COR-L47 (cell line): ENCODE data around the gene CALM1.

Experiments used
- DNase-seq: peaks from one replicate; lab custom pipeline; 2025; lab: John Stamatoyannopoulos, UW

Gene CALM1

GRCh38 chr14:90409209-90409730 lies 12.4 kb downstream of the CALM1 start:
- DNase-seq = no peak

GRCh38 chr14:90412058-90412457 lies 15.2 kb downstream of the CALM1 start:
- DNase-seq = no peak

GRCh38 chr14:90416720-90417119 lies 19.9 kb downstream of the CALM1 start:
- DNase-seq = no peak

GRCh38 chr14:90418053-90418452 lies 21.2 kb downstream of the CALM1 start:
- DNase-seq = no peak

- DNase-seq = peak; percentile 88
Measured at GRCh38 chr14:90419200-90419599, 22.4 kb downstream of the CALM1 start.

GRCh38 chr14:90421001-90421631 lies 24.3 kb downstream of the CALM1 start:
- peak; percentile 32 for DNase-seq

- DNase-seq = no peak
Measured at GRCh38 chr14:90421632-90422020, 24.8 kb downstream of the CALM1 start.

GRCh38 chr14:90423166-90423565 lies 26.3 kb downstream of the CALM1 start:
- DNase-seq = no peak

- DNase-seq = no peak
Measured at GRCh38 chr14:90424075-90424474, 27.2 kb downstream of the CALM1 start.

GRCh38 chr14:90424686-90425372 lies 28.0 kb downstream of the CALM1 start:
- DNase-seq = no peak

- DNase-seq = no peak
Measured at GRCh38 chr14:90425373-90425879, 28.6 kb downstream of the CALM1 start.

- no peak for DNase-seq
Measured at GRCh38 chr14:90426031-90426540, 29.3 kb downstream of the CALM1 start.

GRCh38 chr14:90426663-90427062 lies 29.8 kb downstream of the CALM1 start:
- peak; percentile 34 for DNase-seq

GRCh38 chr14:90427848-90428426 lies 31.1 kb downstream of the CALM1 start:
- no peak for DNase-seq

GRCh38 chr14:90428676-90429075 lies 31.8 kb downstream of the CALM1 start:
- DNase-seq = no peak

GRCh38 chr14:90429236-90429635 lies 32.4 kb downstream of the CALM1 start:
- DNase-seq = no peak

- no peak for DNase-seq
Measured at GRCh38 chr14:90429754-90430153, 32.9 kb downstream of the CALM1 start.

GRCh38 chr14:90434370-90435020 lies 37.7 kb downstream of the CALM1 start:
- DNase-seq = no peak

- no peak for DNase-seq
Measured at GRCh38 chr14:90438841-90439240, 42.0 kb downstream of the CALM1 start.

- DNase-seq = no peak
Measured at GRCh38 chr14:90440021-90440451, 43.2 kb downstream of the CALM1 start.

GRCh38 chr14:90440592-90440991 lies 43.8 kb downstream of the CALM1 start:
- DNase-seq = no peak

GRCh38 chr14:90442388-90442787 lies 45.6 kb downstream of the CALM1 start:
- DNase-seq = no peak
